GM12891 (cell line): ENCODE measurements around the gene FAM229B.

Source experiments
- POLR2A ChIP-seq: IDR thresholded peaks from 2 replicates; pipeline ENCODE4 v1.6.1; 2011; ENCODE audit warnings: low read depth, low read length, control low read depth
- POLR2AphosphoS5 ChIP-seq: IDR thresholded peaks from 2 replicates; pipeline ENCODE4 v1.6.1; 2011; ENCODE audit warnings: low read depth, low read length, control low read depth
- TAF1 ChIP-seq: IDR thresholded peaks from 2 replicates; pipeline ENCODE4 v1.6.1; 2011; ENCODE audit warnings: low read depth, low read length, control low read depth

DNA sequence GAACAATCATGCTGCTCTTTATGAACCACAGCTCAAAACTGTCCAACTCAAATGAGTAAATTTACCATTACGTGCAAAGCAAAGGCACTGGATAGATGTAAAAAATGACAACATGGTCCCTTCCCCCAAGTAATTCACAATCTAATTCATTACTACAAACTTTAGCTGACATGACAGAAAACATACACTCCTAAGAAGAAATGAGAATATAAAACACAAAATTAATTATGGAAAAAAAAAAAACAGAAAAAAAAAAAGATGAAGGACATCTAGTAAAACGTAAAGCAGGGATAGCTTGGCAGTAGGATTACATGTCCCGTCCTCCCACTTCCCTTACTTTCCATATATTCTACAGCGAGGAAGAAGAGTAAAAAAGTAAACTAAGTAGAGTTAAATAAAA lies 5.8 kb upstream of the FAM229B start:
- no peak for TF ChIP-seq POLR2A
- no peak for TF ChIP-seq TAF1
- TF ChIP-seq POLR2AphosphoS5 = no peak
